GM19099 (cell line): ENCODE results near the gene MACROH2A1.

ENCODE experiments used
- POLR2A ChIP-seq: IDR thresholded peaks from 3 replicates; pipeline ENCODE4 v1.6.1; 2011; ENCODE audit warnings: low read depth; ENCODE audit not compliant: insufficient read length; ENCODE audit errors: extremely low read depth

MACROH2A1 gene

GRCh38 chr5:135329066-135329912 is 69.7 kb downstream of the MACROH2A1 start:
- no peak for TF ChIP-seq POLR2A

- TF ChIP-seq POLR2A, result no peak
Measured at GRCh38 chr5:135328128-135328687, 70.8 kb downstream of the MACROH2A1 start.

- TF ChIP-seq POLR2A, result no peak
Measured at GRCh38 chr5:135327429-135328127, 71.5 kb downstream of the MACROH2A1 start.

- TF ChIP-seq POLR2A, result no peak
Measured at GRCh38 chr5:135326296-135327254, 72.5 kb downstream of the MACROH2A1 start.

GRCh38 chr5:135324897-135325650 is 74.0 kb downstream of the MACROH2A1 start:
- no peak for TF ChIP-seq POLR2A

GRCh38 chr5:135324160-135324559 is 74.9 kb downstream of the MACROH2A1 start:
- no peak for TF ChIP-seq POLR2A

GRCh38 chr5:135323701-135324132 is 75.3 kb downstream of the MACROH2A1 start:
- TF ChIP-seq POLR2A, result no peak

GRCh38 chr5:135323227-135323626 is 75.8 kb downstream of the MACROH2A1 start:
- no peak for TF ChIP-seq POLR2A

GRCh38 chr5:135322744-135323143 is 76.3 kb downstream of the MACROH2A1 start:
- no peak for TF ChIP-seq POLR2A

GRCh38 chr5:135322271-135322670 is 76.8 kb downstream of the MACROH2A1 start:
- TF ChIP-seq POLR2A, result no peak

GRCh38 chr5:135320718-135321484 is 78.1 kb downstream of the MACROH2A1 start:
- no peak for TF ChIP-seq POLR2A

- no peak for TF ChIP-seq POLR2A
Measured at GRCh38 chr5:135319928-135320606, 79.0 kb downstream of the MACROH2A1 start.

- TF ChIP-seq POLR2A, result no peak
Measured at GRCh38 chr5:135319458-135319857, 79.6 kb downstream of the MACROH2A1 start.
